HG03280 (cell line): ENCODE measurements around the gene SNX1.
A peak's percentile ranks its signal among the peaks of the same experiment; 100 is the strongest.

Experiments used
- ATAC-seq: cut with Tn5 transposase; IDR thresholded peaks from one replicate; pipeline ENCODE4 v1.9.1; 2021; ENCODE audit warnings: mild to moderate bottlenecking, moderate library complexity; ENCODE audit not compliant: unreplicated experiment

SNX1 gene

DNA sequence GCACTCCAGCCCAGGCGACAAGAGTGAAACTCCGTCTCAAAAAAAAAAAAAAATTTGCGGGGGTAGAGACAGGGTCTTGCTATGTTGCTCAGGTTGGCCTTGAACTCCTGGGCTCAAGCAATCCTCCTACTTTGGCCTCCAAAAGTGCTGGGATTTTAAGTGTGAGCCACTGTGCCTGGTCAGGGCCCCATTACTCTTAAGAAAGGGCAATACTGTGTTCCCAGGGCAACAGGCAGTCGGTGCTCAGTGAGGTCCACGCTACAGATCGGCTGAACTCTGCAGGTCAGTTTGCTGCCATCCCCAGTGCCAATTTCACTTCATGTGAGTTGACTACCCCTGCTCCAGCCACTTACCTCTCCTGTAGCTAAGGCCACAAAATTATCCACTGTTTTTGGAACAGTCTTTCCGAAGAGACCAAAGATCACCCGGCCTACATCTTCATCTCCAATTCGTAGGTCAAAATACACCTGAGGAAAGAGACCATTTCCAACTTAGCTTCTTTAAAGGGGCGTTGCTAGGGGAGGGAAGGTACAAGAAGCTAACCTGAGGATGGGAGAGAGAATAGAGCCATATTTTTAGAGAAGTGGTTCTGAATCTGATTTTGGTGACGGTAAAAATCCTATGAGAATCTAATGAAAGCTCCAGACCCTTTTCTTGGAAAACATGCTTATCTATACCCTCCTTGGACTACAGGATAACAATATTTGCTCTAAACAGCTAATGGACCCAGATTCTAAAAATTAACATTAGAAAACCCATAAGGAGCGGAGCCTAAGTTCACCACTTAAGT lies 66.1 kb downstream of the SNX1 start:
- ATAC-seq: no peak

DNA sequence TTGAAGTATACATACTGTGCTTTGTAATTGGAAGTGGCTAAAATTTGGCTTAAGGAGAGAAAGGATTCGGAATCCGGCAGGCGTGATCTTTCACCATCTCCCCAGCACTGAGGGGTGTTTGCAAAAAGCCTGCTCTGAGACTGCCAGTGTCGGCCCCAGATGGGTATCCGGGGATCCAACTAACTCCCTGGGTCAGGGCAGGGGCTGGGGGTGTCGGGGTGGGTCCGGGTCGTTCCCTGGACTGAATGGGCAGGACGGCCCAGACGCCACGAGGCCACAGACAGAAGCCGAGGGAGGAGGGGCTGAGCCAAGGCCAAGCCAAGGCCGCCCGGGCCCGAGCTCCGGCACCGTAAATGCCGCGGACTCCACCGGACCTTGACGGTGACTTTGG lies 66.7 kb downstream of the SNX1 start:
- peak; percentile 19 for ATAC-seq

DNA sequence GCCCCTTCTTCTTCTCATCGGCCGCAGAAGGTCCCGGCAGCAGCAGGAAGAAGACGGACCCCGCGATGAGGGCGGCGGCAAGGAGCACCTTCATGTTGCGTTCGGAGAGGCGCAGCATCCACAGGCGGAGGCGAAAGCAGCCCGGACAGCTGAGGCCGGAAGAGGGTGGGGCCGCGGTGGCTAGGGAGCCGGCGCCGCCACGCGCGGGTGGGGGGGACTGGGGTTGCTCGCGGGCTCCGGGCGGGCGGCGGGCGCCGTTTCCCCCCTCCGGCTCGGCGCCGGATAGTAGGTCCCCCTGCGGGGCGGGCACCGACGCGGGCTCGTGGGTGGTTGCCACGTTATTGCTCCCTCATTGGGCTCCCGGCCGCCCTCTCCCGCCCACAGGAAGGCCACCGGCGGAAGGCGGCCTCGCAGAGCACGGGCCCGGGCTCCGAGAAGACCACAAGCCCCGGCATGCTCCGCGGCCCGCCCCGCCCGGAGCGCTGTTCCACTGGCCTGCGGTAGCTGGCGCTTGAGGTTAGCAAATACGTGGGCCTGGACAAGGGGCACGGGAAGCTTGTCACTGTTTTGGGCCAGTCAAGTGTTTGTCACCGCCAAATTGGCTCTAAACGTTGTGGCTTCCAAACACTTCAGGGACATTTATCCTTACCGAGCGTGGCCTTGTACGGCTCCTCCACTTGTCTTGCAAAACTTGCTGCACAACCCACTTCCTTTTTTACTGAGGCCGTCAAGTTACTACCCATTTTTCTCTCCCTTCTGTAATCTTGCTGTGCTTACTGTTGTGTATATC lies 67.3 kb downstream of the SNX1 start, which contains the start of gene PPIB:
Gene PPIB (minus strand): TSS at position 154 of the 790 bp plus-strand sequence. CDS start 36 bp downstream, at position 118.
- peak; percentile 91 for ATAC-seq

DNA sequence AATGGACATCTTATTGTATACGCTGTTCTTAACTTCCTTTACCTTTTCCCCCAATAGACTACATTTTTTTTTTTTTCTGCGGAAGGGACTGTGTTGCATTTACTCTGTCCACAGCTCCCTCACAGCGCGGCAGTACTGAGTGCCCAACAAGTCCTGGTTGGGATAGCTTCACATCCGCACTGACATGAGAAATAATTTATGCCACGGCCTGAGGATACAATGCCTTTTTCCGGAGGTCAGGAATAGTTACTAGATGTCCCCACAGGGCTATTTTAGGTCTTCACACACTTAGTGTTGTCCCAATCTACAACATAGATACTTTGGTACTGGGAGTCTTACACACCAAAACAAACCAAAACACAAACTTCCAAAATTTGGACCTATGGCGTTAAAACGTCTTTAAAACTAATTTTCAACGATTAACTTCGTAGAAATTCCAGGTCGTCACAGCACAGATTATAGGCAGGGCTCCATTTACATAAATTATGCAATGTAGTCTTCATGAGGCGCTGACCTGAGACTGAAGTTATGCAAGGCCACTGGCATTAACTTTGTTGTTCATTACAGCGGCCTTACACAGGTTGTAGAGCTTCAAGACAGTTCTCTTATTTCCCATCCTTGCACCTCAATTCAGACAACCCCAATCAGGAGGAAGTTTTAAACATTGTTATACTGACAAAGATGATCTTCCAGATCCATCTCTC lies 68.0 kb downstream of the SNX1 start:
- ATAC-seq: peak; percentile 0

DNA sequence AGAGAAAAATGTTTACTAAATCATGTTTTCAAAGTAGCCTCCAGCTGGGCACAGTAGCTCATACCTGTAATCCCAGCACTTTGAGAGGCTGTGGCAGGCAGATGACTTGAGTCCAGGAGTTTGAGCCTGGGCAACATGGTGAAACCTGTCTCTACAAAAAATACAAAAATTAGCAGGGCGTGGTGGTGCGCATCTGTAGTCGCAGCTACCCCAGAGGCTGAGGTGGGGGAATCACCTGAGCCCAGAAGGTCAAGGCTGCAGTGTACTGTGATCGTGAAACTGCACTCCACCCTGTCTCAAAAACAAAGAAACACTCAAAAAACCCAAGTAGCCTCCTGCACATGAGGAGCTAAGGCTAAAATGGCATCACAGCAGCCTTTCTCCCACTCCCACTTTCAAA lies 68.7 kb downstream of the SNX1 start:
- no peak for ATAC-seq

DNA sequence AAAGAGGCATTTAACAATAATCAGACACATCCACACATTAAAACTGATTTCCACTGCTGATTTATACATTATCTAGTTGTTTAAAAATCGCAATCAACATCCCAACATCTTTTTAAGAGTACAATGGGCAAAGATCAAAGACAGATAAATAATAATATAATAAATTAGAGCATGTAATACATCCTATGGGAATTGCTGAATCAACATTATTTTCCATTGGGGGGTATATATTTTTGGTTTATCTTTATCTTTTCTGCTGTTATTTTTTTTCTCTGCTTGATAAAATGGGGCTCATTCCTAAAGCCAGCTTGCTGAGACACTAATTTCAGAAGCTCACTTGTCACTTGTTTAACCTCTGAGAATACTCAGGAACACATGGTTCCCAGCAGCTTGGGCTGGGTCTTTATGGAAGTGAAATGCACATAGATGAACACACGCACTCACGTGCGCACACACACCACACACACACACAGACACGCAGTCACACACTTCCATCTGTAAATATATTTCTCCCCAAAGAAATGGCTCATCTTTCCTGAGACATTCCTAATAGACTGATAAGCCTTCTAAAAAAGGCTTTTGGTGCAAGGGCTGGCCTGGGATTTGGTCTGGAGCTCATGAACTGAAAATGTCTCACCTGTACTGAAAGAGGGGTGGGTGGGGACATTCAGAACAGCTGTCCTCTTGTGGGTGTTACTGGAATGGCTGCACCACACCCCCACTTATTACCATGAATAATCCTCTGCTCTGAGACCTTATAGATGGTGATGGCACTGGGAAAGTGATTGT lies 70.5 kb downstream of the SNX1 start:
- no peak for ATAC-seq

DNA sequence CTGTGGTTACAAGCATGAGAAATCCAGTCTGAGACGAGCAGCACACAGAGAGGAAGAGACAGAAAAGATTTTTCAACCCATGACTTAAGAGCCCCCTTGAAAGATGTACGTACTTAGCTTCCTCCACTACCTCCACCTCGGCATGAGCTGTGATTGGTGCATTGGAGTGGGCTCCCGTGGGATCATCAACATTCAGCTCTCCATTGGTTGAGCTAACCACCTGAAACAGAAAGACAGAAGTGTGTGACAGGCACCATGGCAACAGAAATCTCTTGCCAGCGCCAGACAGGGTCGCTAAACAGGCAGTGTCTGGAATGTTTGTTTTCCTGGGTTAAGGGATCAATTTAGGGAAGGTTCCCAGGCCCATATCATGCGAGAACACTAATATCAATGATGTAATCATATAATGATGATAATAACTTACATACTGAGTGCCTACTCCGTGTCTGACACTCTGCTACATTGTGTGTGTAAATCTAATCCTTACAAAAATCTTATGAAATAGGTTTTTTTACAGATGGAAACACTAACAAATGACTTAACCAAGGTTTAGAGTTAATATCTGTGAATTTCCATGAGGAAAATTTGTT lies 84.5 kb downstream of the SNX1 start:
- ATAC-seq: no peak

DNA sequence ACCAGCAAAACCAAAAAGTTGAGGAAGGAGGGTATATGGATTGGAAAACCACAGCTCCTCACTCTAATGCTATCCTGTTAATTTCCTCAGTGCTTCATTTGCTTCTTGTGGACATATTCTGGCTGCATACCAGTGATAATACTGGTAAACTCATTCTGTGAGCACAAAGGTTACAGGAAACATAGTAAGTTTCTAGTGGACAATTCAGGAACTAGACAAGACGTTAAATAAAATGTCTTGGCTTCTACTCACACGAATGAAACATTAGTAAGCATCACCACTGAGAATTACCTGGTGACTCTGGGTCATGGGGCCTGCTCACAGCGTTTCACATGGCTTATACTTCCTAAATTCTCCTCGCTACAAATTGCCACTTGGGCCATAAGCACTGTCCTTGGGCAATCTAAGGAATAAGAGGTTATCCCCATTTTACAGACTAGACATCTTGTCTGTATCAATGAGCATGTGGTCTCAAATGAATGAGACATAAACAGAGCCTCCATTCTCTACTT lies 87.1 kb downstream of the SNX1 start:
- no peak for ATAC-seq

DNA sequence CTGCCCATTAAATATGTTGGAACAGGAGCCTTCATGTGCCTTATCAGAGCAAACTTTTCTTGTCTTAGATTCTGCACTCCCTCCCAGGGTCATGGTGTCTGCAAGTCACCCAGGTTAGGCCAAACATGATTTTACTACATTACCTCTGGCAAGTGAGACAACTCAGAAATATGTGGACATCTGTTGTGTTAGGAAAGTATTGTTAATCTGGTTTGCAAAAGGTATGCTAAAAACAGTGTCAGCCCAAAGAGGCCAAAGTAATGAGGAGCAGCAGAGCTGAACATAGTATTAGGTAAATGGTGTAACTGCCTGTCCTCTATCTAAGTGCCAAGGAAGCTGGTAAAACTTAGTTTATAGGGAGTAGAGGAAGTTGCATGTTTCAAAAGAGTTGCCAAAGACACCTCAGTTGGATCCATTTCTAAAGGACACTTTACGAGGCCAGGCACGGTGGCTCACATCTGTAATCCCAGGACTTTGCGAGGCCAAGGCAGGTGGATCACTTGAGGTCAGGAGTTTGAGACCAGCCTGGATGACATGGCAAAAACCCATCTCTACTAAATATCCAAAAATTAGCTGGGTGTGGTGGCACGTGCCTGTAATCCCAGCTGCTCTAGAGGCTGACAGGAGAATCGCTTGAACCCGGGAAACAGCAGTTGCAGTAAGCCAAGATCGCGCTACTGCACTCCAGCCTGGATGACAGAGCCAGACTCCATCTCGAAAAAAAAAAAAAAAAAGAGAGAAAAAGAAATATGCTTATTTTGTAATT lies 89.5 kb downstream of the SNX1 start:
- ATAC-seq: no peak

DNA sequence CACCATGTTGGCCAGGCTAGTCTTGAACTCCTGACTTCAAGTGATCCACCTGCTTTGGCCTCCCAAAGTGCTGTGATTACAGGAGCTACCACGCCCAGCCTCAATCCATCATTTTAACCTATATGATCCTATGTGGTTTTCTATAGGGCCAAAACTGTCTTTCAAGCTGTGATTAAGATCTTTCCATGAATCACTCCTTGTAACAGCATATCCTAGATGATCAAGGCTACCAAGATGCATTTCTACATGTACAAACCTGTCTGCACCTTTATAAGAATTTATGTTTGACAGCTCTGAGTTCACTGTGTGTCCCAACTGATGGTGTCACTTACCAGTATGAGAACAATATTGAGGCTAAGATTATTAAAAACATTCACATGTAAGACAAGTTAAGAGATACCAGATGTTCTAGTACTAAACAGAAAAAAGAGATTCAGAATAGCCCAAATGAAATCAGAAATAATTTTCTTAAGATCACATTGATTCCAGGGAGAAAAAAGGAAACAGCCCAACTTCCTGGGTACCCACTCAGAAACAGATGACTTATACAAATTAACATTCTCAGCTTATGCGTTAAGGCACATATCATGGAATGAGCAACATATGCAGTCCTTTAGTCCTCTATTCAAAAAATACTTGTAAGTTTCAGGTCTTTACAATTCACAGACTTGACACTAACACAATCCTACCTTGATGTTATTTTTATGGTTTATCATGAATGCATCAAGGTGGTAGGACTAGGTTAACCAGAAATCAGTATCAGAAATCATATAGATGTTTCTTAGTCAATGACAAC lies 91.8 kb downstream of the SNX1 start:
- ATAC-seq: no peak
